Activated naive CD4-positive, alpha-beta T cell treated with anti-CD3 and anti-CD28 coated beads for 36 hours (primary cell): ENCODE measurements around the gene RASL11B. TPM values are rescaled to one million over a fixed set of nuclear protein-coding genes. Genes with fewer than 3 reads are reported as not detected.

Source experiments
- CTCF ChIA-PET: fragments of 350-600 bp; sonication (Branson Sonifier 250); formaldehyde crosslinking; loops from one replicate; lab custom pipeline; 2021; ENCODE audit warnings: antibody characterized with exemption; lab: Charles Lee
- DNase-seq: peaks from one replicate; pipeline ENCODE4 v3.0.0-alpha.2; 2020
- H3K27ac Mint-ChIP-seq: one replicate; pipeline ENCODE4 v1.8.0; 2021; ENCODE audit warnings: mild to moderate bottlenecking, mixed read lengths
- H3K27me3 Mint-ChIP-seq: one replicate; pipeline ENCODE4 v1.8.0; 2021; ENCODE audit warnings: low read depth, mixed read lengths
- H3K36me3 Mint-ChIP-seq: one replicate; pipeline ENCODE4 v1.8.0; 2021; ENCODE audit warnings: low read depth, mixed read lengths
- H3K4me1 Mint-ChIP-seq: one replicate; pipeline ENCODE4 v1.8.0; 2021; ENCODE audit warnings: low read depth, mixed read lengths
- H3K4me3 Mint-ChIP-seq: one replicate; pipeline ENCODE4 v1.8.0; 2021; ENCODE audit warnings: mild to moderate bottlenecking, moderate library complexity, mixed read lengths
- H3K9me3 Mint-ChIP-seq: one replicate; pipeline ENCODE4 v1.8.0; 2021; ENCODE audit warnings: mixed read lengths
- intact Hi-C: fragments of 100-400 bp; cut with micrococcal nuclease; formaldehyde crosslinking; loops from one replicate; pipeline ENCODE4 v1.15.1; 2023
- total RNA-seq, 2 experiments: library from RNA; stranded (reverse); gene quantifications; one replicate each; pipeline ENCODE4 v1.2.3, GENCODE V29; 2021

The RASL11B gene
- total RNA-seq, 2 experiments from 2014 or later: 0.24 TPM; not detected in 1

- Mint-ChIP-seq H3K27ac (no peak overlapping the region), H3K36me3 (no peaks in the 10 kb centered on the region), H3K9me3 (no peaks in the 10 kb centered on the region), H3K4me3 (no peak overlapping the region), H3K27me3 (no peaks in the 10 kb centered on the region), H3K4me1 (peaks cover 5% of the 10 kb centered on the region)
- DNase-seq: no peak
- intact Hi-C loops: no loop called here
- CTCF ChIA-PET: no interaction called here
Measured at GRCh38 chr4:52848254-52848653, 13.9 kb upstream of the RASL11B start.

DNA sequence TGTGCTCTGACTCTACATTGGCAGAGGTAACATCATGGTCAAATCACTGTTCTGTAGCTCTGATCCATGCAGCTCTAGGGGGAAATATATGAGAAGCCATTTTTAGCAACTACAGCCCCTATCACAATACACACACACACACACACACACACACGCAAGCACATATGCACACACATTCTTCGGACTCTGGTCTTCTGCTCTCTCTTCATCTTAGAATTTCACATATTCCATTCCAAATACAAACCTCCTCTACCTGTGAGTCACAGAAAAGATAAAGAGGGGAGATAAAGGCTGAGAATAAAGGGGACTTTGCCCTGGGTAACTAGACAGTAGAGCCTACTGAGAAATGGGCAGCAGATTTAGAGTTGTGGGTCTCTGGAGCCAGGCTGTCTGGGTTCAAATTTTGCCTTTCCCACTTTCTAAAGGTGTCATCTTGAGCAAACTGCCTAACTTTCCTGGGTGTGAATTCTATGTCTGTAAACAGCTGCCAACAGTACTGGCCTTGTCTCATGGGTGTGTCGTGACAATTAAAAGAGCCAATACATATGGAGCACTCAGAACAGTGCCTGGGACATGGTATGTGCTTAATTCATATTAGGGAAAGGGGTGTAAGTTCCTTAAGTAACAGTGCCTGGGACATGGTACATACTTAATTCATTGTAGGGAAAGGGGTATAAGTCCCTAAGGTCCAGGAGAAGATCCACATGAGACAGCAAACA is 11.6 kb upstream of the RASL11B start:
- DNase-seq: no peak
- Mint-ChIP-seq H3K4me1 (no peaks in the 10 kb centered on the region), H3K27me3 (no peaks in the 10 kb centered on the region), H3K4me3 (no peak overlapping the region), H3K27ac (no peak overlapping the region), H3K36me3 (no peaks in the 10 kb centered on the region), H3K9me3 (no peaks in the 10 kb centered on the region)
- intact Hi-C loops: no loop called here
- CTCF ChIA-PET: interaction anchor here (0.6 kb wide), 1 partner anchor 48 kb away, joined by 3 read pairs; no protein-coding TSS in a partner anchor

GRCh38 chr4:52852041-52852440 is 10.1 kb upstream of the RASL11B start:
- CTCF ChIA-PET: no interaction called here
- H3K36me3 Mint-ChIP-seq: no peaks in the 10 kb centered on the region
- intact Hi-C loops: no loop called here

DNA sequence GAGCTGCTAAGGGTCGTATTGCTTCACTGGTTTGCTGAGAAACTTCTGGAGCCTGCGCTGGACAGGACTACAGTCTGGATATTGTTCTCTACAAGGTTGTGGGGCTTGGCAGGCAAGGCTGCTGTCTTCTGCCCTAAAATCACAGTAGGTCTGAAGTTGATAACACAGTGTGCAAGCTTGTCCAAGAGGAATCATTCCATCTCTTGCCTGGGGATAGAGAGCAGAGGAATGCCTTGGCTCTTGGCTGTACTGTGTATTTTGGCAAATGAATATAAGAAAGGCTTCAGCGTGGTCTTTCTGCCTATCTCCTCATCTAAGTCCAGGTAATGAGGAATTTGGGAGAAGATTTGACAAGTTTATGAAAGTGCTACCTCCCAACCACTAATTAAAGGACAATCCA is 9.4 kb upstream of the RASL11B start:
- no peak overlapping the region for H3K27ac Mint-ChIP-seq
- CTCF ChIA-PET: interaction anchor here (0.8 kb wide), 1 partner anchor 59 kb away, joined by 3 read pairs; no protein-coding TSS in a partner anchor
- H3K36me3 Mint-ChIP-seq: no peaks in the 10 kb centered on the region
- no peak for DNase-seq
- H3K4me3 Mint-ChIP-seq: no peak overlapping the region
- no peaks in the 10 kb centered on the region for H3K9me3 Mint-ChIP-seq
- intact Hi-C loops: no loop called here
- H3K4me1 Mint-ChIP-seq: no peaks in the 10 kb centered on the region
- H3K27me3 Mint-ChIP-seq: no peaks in the 10 kb centered on the region

More at GRCh38 chr4:52852041-52852440, 10.1 kb upstream of the RASL11B start:
- no peaks in the 10 kb centered on the region for H3K9me3 Mint-ChIP-seq
- no peaks in the 10 kb centered on the region for H3K27me3 Mint-ChIP-seq
- no peak overlapping the region for H3K4me3 Mint-ChIP-seq
- H3K27ac Mint-ChIP-seq: no peak overlapping the region
- DNase-seq: no peak
- no peaks in the 10 kb centered on the region for H3K4me1 Mint-ChIP-seq

DNA sequence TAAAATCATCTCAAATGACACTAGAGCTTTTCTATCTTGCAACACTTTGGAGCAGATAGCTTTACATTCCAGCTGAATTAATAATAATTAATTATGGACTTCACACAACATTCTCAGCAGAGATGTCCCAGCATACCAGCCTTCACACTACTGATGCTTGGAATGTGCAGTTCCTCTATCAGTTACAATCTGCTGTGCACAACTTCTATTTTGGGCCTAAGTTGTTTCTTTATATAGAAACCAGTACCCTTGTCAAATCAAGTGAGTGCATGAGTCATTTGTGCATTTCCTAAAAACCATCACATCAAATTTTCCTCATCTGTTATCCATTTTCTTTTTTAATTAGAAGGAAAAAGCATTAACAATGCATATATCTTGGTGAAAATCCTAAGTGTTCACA is 8.8 kb upstream of the RASL11B start:
- Mint-ChIP-seq H3K27ac (no peak overlapping the region), H3K4me1 (no peaks in the 10 kb centered on the region), H3K36me3 (no peaks in the 10 kb centered on the region), H3K4me3 (no peak overlapping the region), H3K9me3 (no peaks in the 10 kb centered on the region), H3K27me3 (no peaks in the 10 kb centered on the region)
- CTCF ChIA-PET: interaction anchor here (0.8 kb wide), 1 partner anchor 58 kb away, joined by 3 read pairs; no protein-coding TSS in a partner anchor
- intact Hi-C loops: no loop called here
- DNase-seq: no peak

- DNase-seq: no peak
- Mint-ChIP-seq H3K36me3 (no peaks in the 10 kb centered on the region), H3K4me1 (peaks cover 3% of the 10 kb centered on the region), H3K27me3 (peaks cover 14% of the 10 kb centered on the region), H3K27ac (no peak overlapping the region), H3K9me3 (no peaks in the 10 kb centered on the region), H3K4me3 (no peak overlapping the region)
- CTCF ChIA-PET: no interaction called here
- intact Hi-C loops: no loop called here
Measured at GRCh38 chr4:52856801-52857200, 5.3 kb upstream of the RASL11B start.

DNA sequence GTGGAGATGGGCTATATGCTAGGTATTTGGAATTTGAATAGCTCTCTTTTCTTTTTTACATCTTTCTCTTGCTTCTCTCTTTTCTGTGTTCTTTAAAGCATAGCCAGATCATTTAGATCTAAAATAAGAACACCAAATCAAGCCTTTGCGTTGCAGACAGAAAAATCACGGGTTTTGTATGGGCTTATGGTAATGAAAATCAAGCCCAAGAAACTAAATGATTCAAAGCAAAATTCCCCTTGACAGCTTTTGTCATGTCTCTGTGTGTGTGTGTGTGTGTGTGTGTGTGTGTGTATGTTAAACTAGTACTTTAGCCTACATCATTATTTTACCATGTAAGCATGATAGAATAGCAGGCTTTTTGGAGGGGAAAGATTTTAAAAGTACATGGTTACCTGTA is 1.8 kb upstream of the RASL11B start:
- H3K9me3 Mint-ChIP-seq: no peaks in the 10 kb centered on the region
- no peak overlapping the region for H3K27ac Mint-ChIP-seq
- intact Hi-C loops: loop anchor here (5.0 kb wide), 3 partner anchors 38 to 517 kb away; partner anchors contain the start of genes FIP1L1 and USP46
- H3K27me3 Mint-ChIP-seq: peaks cover 22% of the 10 kb centered on the region
- peaks cover 3% of the 10 kb centered on the region for H3K4me1 Mint-ChIP-seq
- CTCF ChIA-PET: interaction anchor here (0.6 kb wide), 1 partner anchor 125 kb away, joined by 3 read pairs; no protein-coding TSS in a partner anchor
- no peak for DNase-seq
- no peak overlapping the region for H3K4me3 Mint-ChIP-seq
- no peaks in the 10 kb centered on the region for H3K36me3 Mint-ChIP-seq

- no peak for DNase-seq
- Mint-ChIP-seq H3K36me3 (no peaks in the 10 kb centered on the region), H3K27ac (no peak overlapping the region), H3K9me3 (no peaks in the 10 kb centered on the region), H3K27me3 (peaks cover 22% of the 10 kb centered on the region), H3K4me1 (peaks cover 3% of the 10 kb centered on the region), H3K4me3 (peak overlapping the region; percentile 69)
- CTCF ChIA-PET: interaction anchor here (1.2 kb wide), 1 partner anchor 122 kb away, joined by 3 read pairs; no protein-coding TSS in a partner anchor
- intact Hi-C loops: loop anchor here (5.0 kb wide), 3 partner anchors 39 to 516 kb away; partner anchors contain the start of genes FIP1L1 and USP46
Measured at GRCh38 chr4:52861171-52861823, 820 bp upstream of the RASL11B start.

GRCh38 chr4:52862639-52863161 is 583 bp downstream of the RASL11B start:
- CTCF ChIA-PET: no interaction called here

DNA sequence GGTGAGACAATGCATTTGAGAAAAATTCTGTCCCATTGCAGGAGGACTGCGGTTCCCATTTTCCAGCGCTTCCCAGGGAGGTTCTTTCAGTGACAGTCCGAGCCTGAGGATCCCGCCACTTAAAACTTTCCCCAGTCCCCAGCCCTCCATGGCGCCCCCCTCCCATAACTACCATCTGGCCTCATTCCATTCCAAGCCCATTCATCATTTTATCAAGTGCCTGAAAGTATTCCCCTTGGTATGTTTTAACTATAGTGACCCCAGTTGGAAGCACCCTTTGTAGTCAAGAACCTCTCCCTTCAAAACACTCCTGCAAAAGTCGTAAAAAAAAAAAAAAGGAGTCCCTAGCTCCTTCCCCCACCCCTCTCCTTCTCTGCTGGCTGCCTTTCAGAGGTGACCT is 1.2 kb downstream of the RASL11B start:
- Mint-ChIP-seq H3K36me3 (no peaks in the 10 kb centered on the region), H3K27me3 (peaks cover 22% of the 10 kb centered on the region), H3K4me3 (no peak overlapping the region), H3K27ac (no peak overlapping the region), H3K4me1 (peaks cover 3% of the 10 kb centered on the region), H3K9me3 (no peaks in the 10 kb centered on the region)
- CTCF ChIA-PET: no interaction called here
- DNase-seq: no peak
- intact Hi-C loops: loop anchor here (2.0 to 5.0 kb wide), 4 partner anchors 41 to 514 kb away; partner anchors contain the start of genes FIP1L1 and USP46

More at GRCh38 chr4:52862639-52863161, 583 bp downstream of the RASL11B start:
- H3K27me3 Mint-ChIP-seq: peaks cover 22% of the 10 kb centered on the region
- H3K4me3 Mint-ChIP-seq: peak overlapping the region; percentile 69
- no peaks in the 10 kb centered on the region for H3K36me3 Mint-ChIP-seq
- intact Hi-C loops: loop anchor here (1.0 to 5.0 kb wide), 5 partner anchors 40 to 515 kb away; partner anchors contain the start of genes FIP1L1 and USP46
- no peak for DNase-seq
- H3K4me1 Mint-ChIP-seq: peaks cover 3% of the 10 kb centered on the region
- H3K9me3 Mint-ChIP-seq: no peaks in the 10 kb centered on the region
- H3K27ac Mint-ChIP-seq: no peak overlapping the region

GRCh38 chr4:52864793-52865192 is 2.7 kb downstream of the RASL11B start:
- intact Hi-C loops: loop anchor here (5.0 kb wide), 3 partner anchors 42 to 513 kb away; partner anchors contain the start of genes FIP1L1 and USP46
- CTCF ChIA-PET: no interaction called here
- no peaks in the 10 kb centered on the region for H3K36me3 Mint-ChIP-seq
- H3K4me3 Mint-ChIP-seq: no peak overlapping the region
- H3K4me1 Mint-ChIP-seq: peaks cover 3% of the 10 kb centered on the region
- H3K9me3 Mint-ChIP-seq: no peaks in the 10 kb centered on the region
- DNase-seq: no peak
- peaks cover 22% of the 10 kb centered on the region for H3K27me3 Mint-ChIP-seq
- H3K27ac Mint-ChIP-seq: no peak overlapping the region

GRCh38 chr4:52865300-52865699 is 3.2 kb downstream of the RASL11B start:
- CTCF ChIA-PET: no interaction called here
- Mint-ChIP-seq H3K36me3 (no peaks in the 10 kb centered on the region), H3K4me1 (peaks cover 3% of the 10 kb centered on the region), H3K27me3 (peaks cover 22% of the 10 kb centered on the region), H3K9me3 (no peaks in the 10 kb centered on the region), H3K27ac (no peak overlapping the region), H3K4me3 (no peak overlapping the region)
- no peak for DNase-seq
- intact Hi-C loops: no loop called here
